H9 (cell line): Measurements from ENCODE around the gene TMED8. TPM values are rescaled to one million over a fixed set of nuclear protein-coding genes. Genes with fewer than 3 reads are reported as not detected.

ENCODE experiments used
- DNase-seq: peaks from one replicate; pipeline ENCODE4 v3.0.0-alpha.2; 2017
- H2AFZ ChIP-seq: one replicate; pipeline ENCODE4 v1.6.1; 2013; ENCODE audit warnings: mild to moderate bottlenecking, low read length, control low read depth, moderate library complexity
- H2AK5ac ChIP-seq: 2 replicates; pipeline ENCODE4 v1.6.1; 2013; ENCODE audit warnings: low read length, control low read depth, mixed read lengths; ENCODE audit not compliant: insufficient read length
- H2BK120ac ChIP-seq: one replicate; pipeline ENCODE4 v1.6.1; 2013; ENCODE audit warnings: low read depth, mild to moderate bottlenecking, low read length, control low read depth, inconsistent platforms; ENCODE audit not compliant: poor library complexity, severe bottlenecking
- H2BK12ac ChIP-seq: 2 replicates; pipeline ENCODE4 v1.6.1; 2013; ENCODE audit warnings: low read length, control low read depth, mixed read lengths, low read depth; ENCODE audit not compliant: insufficient read length
- H2BK15ac ChIP-seq: 2 replicates; pipeline ENCODE4 v1.6.1; 2013; ENCODE audit warnings: low read depth, low read length, control low read depth
- H2BK20ac ChIP-seq: one replicate; pipeline ENCODE4 v1.6.1; 2013; ENCODE audit warnings: low read depth, mild to moderate bottlenecking, low read length, control low read depth, inconsistent platforms; ENCODE audit not compliant: poor library complexity, severe bottlenecking
- H2BK5ac ChIP-seq: 2 replicates; pipeline ENCODE4 v1.6.1; 2013; ENCODE audit warnings: low read length, control low read depth, mixed read lengths; ENCODE audit not compliant: insufficient read length
- H3K14ac ChIP-seq: 2 replicates; pipeline ENCODE4 v1.6.1; 2013; ENCODE audit warnings: low read length, control low read depth; ENCODE audit not compliant: insufficient read depth
- H3K18ac ChIP-seq: 2 replicates; pipeline ENCODE4 v1.6.1; 2013; ENCODE audit warnings: low read depth, mild to moderate bottlenecking, mixed read lengths, low read length, control low read depth; ENCODE audit not compliant: insufficient read length
- H3K23ac ChIP-seq: 2 replicates; pipeline ENCODE4 v1.6.1; 2013; ENCODE audit warnings: low read length, control low read depth, mixed read lengths, low read depth; ENCODE audit not compliant: insufficient read length
- H3K23me2 ChIP-seq: 2 replicates; pipeline ENCODE4 v1.6.1; 2013; ENCODE audit warnings: low read depth, mild to moderate bottlenecking, mixed read lengths, low read length, control low read depth; ENCODE audit not compliant: insufficient read length, poor library complexity, severe bottlenecking
- H3K27ac ChIP-seq: 2 replicates; pipeline ENCODE4 v1.5.1; 2013; ENCODE audit warnings: low read length, control low read depth, mixed read lengths, low read depth; ENCODE audit not compliant: insufficient read length
- H3K27me3 ChIP-seq: 2 replicates; pipeline ENCODE4 v1.6.1; 2013; ENCODE audit warnings: low read length, control low read depth, inconsistent platforms; ENCODE audit not compliant: insufficient read depth
- H3K4ac ChIP-seq: 2 replicates; pipeline ENCODE4 v1.6.1; 2013; ENCODE audit warnings: low read depth, mild to moderate bottlenecking, control low read depth, inconsistent platforms, low read length, moderate library complexity
- H3K4me1 ChIP-seq: 2 replicates; pipeline ENCODE4 v1.6.1; 2013; ENCODE audit warnings: low read length, control low read depth, inconsistent platforms; ENCODE audit not compliant: insufficient read depth
- H3K4me2 ChIP-seq: 2 replicates; pipeline ENCODE4 v1.6.1; 2013; ENCODE audit warnings: low read length, control low read depth, mixed read lengths; ENCODE audit not compliant: insufficient read length, insufficient read depth
- H3K56ac ChIP-seq: 2 replicates; pipeline ENCODE4 v1.6.1; 2013; ENCODE audit warnings: low read depth, mild to moderate bottlenecking, mixed read lengths, low read length, control low read depth; ENCODE audit not compliant: insufficient read length
- H3K79me1 ChIP-seq: 2 replicates; pipeline ENCODE4 v1.6.1; 2013; ENCODE audit warnings: low read depth, mild to moderate bottlenecking, moderate library complexity, low read length, control low read depth, inconsistent platforms; ENCODE audit not compliant: insufficient read depth, poor library complexity, severe bottlenecking
- H3K79me2 ChIP-seq: 2 replicates; pipeline ENCODE4 v1.6.1; 2013; ENCODE audit warnings: low read length, control low read depth, inconsistent platforms; ENCODE audit not compliant: insufficient read depth
- H3K9ac ChIP-seq: 2 replicates; pipeline ENCODE4 v1.6.1; 2013; ENCODE audit warnings: low read length, control low read depth, mixed read lengths; ENCODE audit not compliant: insufficient read length; ENCODE audit errors: extremely low read depth
- H3K9me3 ChIP-seq: one replicate; pipeline ENCODE4 v1.6.1; 2013; ENCODE audit warnings: low read depth, low read length, inconsistent platforms; ENCODE audit not compliant: control insufficient read depth
- H3T11ph ChIP-seq: one replicate; pipeline ENCODE4 v1.6.1; 2013; ENCODE audit warnings: mild to moderate bottlenecking, low read length, control low read depth, inconsistent platforms
- H4K20me1 ChIP-seq: one replicate; pipeline ENCODE4 v1.6.1; 2013; ENCODE audit not compliant: control insufficient read depth, insufficient read length, insufficient read depth
- H4K5ac ChIP-seq: 2 replicates; pipeline ENCODE4 v1.6.1; 2013; ENCODE audit warnings: low read depth, mild to moderate bottlenecking, mixed read lengths, low read length, control low read depth; ENCODE audit not compliant: insufficient read length
- H4K8ac ChIP-seq: replicated peaks from 2 replicates; pipeline ENCODE4 v1.6.1; 2013; ENCODE audit warnings: low read length, control low read depth, mixed read lengths, low read depth; ENCODE audit not compliant: insufficient read length
- H4K91ac ChIP-seq: 2 replicates; pipeline ENCODE4 v1.6.1; 2013; ENCODE audit warnings: low read depth, mild to moderate bottlenecking, moderate library complexity, mixed read lengths, low read length, control low read depth; ENCODE audit not compliant: insufficient read length
- H3K27ac Mint-ChIP-seq, 3 experiments: 2 replicates in 2 of 3; 3 replicates in 1 of 3; pipeline ENCODE4 v1.8.0; 2020 to 2021; ENCODE audit warnings: mixed read lengths in 3 of 3, mild to moderate bottlenecking in 1 of 3, moderate library complexity in 1 of 3
- H3K27me3 Mint-ChIP-seq: 2 replicates; pipeline ENCODE4 v1.8.0; 2021; ENCODE audit warnings: low read depth, mild to moderate bottlenecking, moderate library complexity, mixed read lengths
- H3K36me3 Mint-ChIP-seq, 3 experiments: 2 replicates in 2 of 3; 3 replicates in 1 of 3; pipeline ENCODE4 v1.8.0; 2020 to 2021; ENCODE audit warnings: low read depth in 3 of 3, mixed read lengths in 3 of 3; ENCODE audit not compliant: insufficient read depth in 1 of 3
- H3K4me1 Mint-ChIP-seq, 2 experiments: 2 replicates each; pipeline ENCODE4 v1.8.0; 2020; ENCODE audit warnings: mixed read lengths in 2 of 2
- H3K4me3 Mint-ChIP-seq, 2 experiments: 2 replicates in 1 of 2; 3 replicates in 1 of 2; pipeline ENCODE4 v1.8.0; 2020 to 2021; ENCODE audit warnings: mild to moderate bottlenecking in 2 of 2, mixed read lengths in 2 of 2, moderate library complexity in 1 of 2
- H3K9me3 Mint-ChIP-seq, 2 experiments: 2 replicates in 1 of 2; 3 replicates in 1 of 2; pipeline ENCODE4 v1.8.0; 2020; ENCODE audit warnings: mild to moderate bottlenecking in 2 of 2, mixed read lengths in 2 of 2, moderate library complexity in 1 of 2
- WGBS: extraction: QIAGEN DNeasy Blood & Tissue Kit; methylation state at CpG from one replicate; pipeline ENCODE4 v1.1.7; 2013; ENCODE audit warnings: missing lambda C conversion rate, low lambda C conversion rate, mixed read lengths; ENCODE audit not compliant: insufficient read length; ENCODE audit errors: extremely low coverage; 5-methylcytosine and 5-hydroxymethylcytosine counted together
- total RNA-seq: library from RNA; stranded (reverse); gene quantifications from 2 replicates; pipeline ENCODE4 v1.2.1, GENCODE V29; 2021
- TF ChIP-seq, protein P1 (sequence below): fragments of 200-600 bp; sonication (generic); conservative IDR thresholded peaks from 3 replicates; pipeline ENCODE4 v1.8.0; 2021; ENCODE audit warnings: antibody characterized with exemption, mild to moderate bottlenecking

TMED8 gene
- total RNA-seq, 1 experiment from 2014 or later: 9.5 TPM

DNA sequence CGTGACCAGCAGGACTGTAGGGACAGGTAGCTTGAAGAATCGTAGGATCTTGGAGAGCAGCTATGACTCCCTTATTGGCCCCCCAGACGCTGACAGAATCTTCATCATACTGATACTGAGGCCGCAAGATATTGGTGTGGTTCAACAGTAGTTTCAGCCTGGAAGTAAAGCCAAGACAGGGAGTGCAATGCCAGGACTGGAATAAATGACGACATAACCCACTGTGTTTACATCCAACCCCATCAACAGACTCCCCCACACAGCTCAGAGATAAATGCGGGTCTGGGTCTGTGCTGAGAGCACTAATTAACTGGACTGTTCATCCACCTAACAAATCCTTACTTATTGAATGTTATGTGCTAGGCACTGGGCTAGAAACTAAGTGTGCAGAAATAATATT is 29.8 kb upstream of the TMED8 start:
- Histone ChIP-seq H3K4me1 (no peaks in the 10 kb centered on the region), H3K23ac (no peak overlapping the region), H3K18ac (no peak overlapping the region), H4K5ac (no peak overlapping the region), H4K8ac (no peak overlapping the region), H3K9ac (no peak overlapping the region), H4K91ac (no peak overlapping the region), H3K56ac (no peak overlapping the region), H4K20me1 (no peaks in the 10 kb centered on the region), H3K14ac (no peak overlapping the region), H3K23me2 (no peaks in the 10 kb centered on the region), H3K27me3 (no peaks in the 10 kb centered on the region), H3K9me3 (no peaks in the 10 kb centered on the region), H3K4ac (no peak overlapping the region), H2BK15ac (no peak overlapping the region), H2AK5ac (no peak overlapping the region), H2BK5ac (no peak overlapping the region), H3K4me2 (no peak overlapping the region), H2BK120ac (no peak overlapping the region), H2BK20ac (no peak overlapping the region), H2BK12ac (no peak overlapping the region), H3K79me1 (no peaks in the 10 kb centered on the region), H3T11ph (no peak overlapping the region), H2AFZ (no peak overlapping the region), H3K79me2 (no peaks in the 10 kb centered on the region), H3K27ac (no peak overlapping the region)
- no peak for DNase-seq
- H3K4me3 Mint-ChIP-seq: no peak overlapping the region
- no peak overlapping the region for H3K27ac Mint-ChIP-seq
- TF ChIP-seq, protein P1, sequence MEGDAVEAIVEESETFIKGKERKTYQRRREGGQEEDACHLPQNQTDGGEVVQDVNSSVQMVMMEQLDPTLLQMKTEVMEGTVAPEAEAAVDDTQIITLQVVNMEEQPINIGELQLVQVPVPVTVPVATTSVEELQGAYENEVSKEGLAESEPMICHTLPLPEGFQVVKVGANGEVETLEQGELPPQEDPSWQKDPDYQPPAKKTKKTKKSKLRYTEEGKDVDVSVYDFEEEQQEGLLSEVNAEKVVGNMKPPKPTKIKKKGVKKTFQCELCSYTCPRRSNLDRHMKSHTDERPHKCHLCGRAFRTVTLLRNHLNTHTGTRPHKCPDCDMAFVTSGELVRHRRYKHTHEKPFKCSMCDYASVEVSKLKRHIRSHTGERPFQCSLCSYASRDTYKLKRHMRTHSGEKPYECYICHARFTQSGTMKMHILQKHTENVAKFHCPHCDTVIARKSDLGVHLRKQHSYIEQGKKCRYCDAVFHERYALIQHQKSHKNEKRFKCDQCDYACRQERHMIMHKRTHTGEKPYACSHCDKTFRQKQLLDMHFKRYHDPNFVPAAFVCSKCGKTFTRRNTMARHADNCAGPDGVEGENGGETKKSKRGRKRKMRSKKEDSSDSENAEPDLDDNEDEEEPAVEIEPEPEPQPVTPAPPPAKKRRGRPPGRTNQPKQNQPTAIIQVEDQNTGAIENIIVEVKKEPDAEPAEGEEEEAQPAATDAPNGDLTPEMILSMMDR: no peak
- no peaks in the 10 kb centered on the region for H3K9me3 Mint-ChIP-seq
- peaks cover 0 to 4% of the 10 kb centered on the region in 2 experiments; a peak in 1 of 4 replicates for H3K4me1 Mint-ChIP-seq
- H3K36me3 Mint-ChIP-seq: no peaks in the 10 kb centered on the region
- WGBS: no CpG with 5 or more reads among the region's 6 CpGs
- H3K27me3 Mint-ChIP-seq: no peaks in the 10 kb centered on the region
